Liver (tissue), 9 donors: ENCODE data around the gene GUCY1B1. TPM values are rescaled to one million over a fixed set of nuclear protein-coding genes. Genes with fewer than 3 reads are reported as not detected.

Experiments used
- DNase-seq: peaks from one replicate; pipeline ENCODE4 v3.0.0-alpha.2; 2017; ENCODE audit warnings: low spot score
- H3K27ac ChIP-seq, 2 donors: one replicate each; pipeline ENCODE4 v1.7.0; 2013; ENCODE audit warnings: inconsistent platforms in 2 of 2, low read length in 2 of 2, control low read depth in 1 of 2, low read depth in 1 of 2, mild to moderate bottlenecking in 1 of 2
- H3K27me3 ChIP-seq, 4 donors: one replicate each; pipeline versions ENCODE4 v1.6.1 to v1.7.0; 2013; ENCODE audit warnings: low read length in 3 of 4, inconsistent platforms in 1 of 4, mild to moderate bottlenecking in 1 of 4, moderate library complexity in 1 of 4; ENCODE audit not compliant: control insufficient read depth in 4 of 4, insufficient read depth in 4 of 4
- H3K36me3 ChIP-seq, 4 donors: one replicate each; pipeline versions ENCODE4 v1.6.1 to v1.7.0; 2013; ENCODE audit warnings: low read length in 3 of 4, mild to moderate bottlenecking in 3 of 4, low read depth in 1 of 4, moderate library complexity in 1 of 4; ENCODE audit not compliant: control insufficient read depth in 4 of 4, insufficient read depth in 3 of 4
- H3K4me1 ChIP-seq, 4 donors: one replicate each; pipeline versions ENCODE4 v1.6.1 to v1.7.0; 2013; ENCODE audit warnings: low read length in 3 of 4, mild to moderate bottlenecking in 3 of 4, moderate library complexity in 1 of 4; ENCODE audit not compliant: control insufficient read depth in 4 of 4, insufficient read depth in 4 of 4
- H3K4me3 ChIP-seq, 3 donors: one replicate each; pipeline versions ENCODE4 v1.6.1 to v1.7.0; 2013; ENCODE audit warnings: low read length in 3 of 3, control low read depth in 1 of 3, low read depth in 1 of 3, mild to moderate bottlenecking in 1 of 3
- H3K9ac ChIP-seq, 2 donors: one replicate each; pipeline ENCODE4 v1.7.0; 2013; ENCODE audit warnings: low read length in 2 of 2, mild to moderate bottlenecking in 2 of 2, moderate library complexity in 2 of 2, control low read depth in 1 of 2, low read depth in 1 of 2
- H3K9me3 ChIP-seq, 4 donors: one replicate each; pipeline versions ENCODE4 v1.6.1 to v1.7.0; 2013; ENCODE audit warnings: low read length in 3 of 4; ENCODE audit not compliant: control insufficient read depth in 4 of 4
- EGR1 ChIP-seq, 2 donors: IDR thresholded peaks; 2 replicates each; pipeline ENCODE4 v1.6.1; 2016 to 2018; ENCODE audit warnings: antibody characterized with exemption in 2 of 2, low read depth in 2 of 2
- FOXA1 ChIP-seq: IDR thresholded peaks from 2 replicates; pipeline ENCODE4 v1.6.1; 2016; ENCODE audit warnings: antibody characterized with exemption
- FOXA2 ChIP-seq: IDR thresholded peaks from 2 replicates; pipeline ENCODE4 v1.6.1; 2016; ENCODE audit warnings: antibody characterized with exemption
- GABPA ChIP-seq, 2 donors: IDR thresholded peaks in 1 of 2; conservative IDR thresholded peaks in 1 of 2; 2 replicates each; pipeline ENCODE4 v1.6.1; 2016; ENCODE audit warnings: antibody characterized with exemption in 2 of 2, mild to moderate bottlenecking in 1 of 2, moderate library complexity in 1 of 2
- HNF4A ChIP-seq, 2 donors: conservative IDR thresholded peaks; 2 replicates each; pipeline ENCODE4 v1.6.1; 2016; ENCODE audit warnings: antibody characterized with exemption in 2 of 2, mild to moderate bottlenecking in 2 of 2
- HNF4G ChIP-seq: IDR thresholded peaks from 2 replicates; pipeline ENCODE4 v1.6.1; 2016; ENCODE audit warnings: antibody characterized with exemption
- JUND ChIP-seq, 2 donors: IDR thresholded peaks; 2 replicates each; pipeline ENCODE4 v1.6.1; 2016; ENCODE audit warnings: antibody characterized with exemption in 2 of 2
- NR2F2 ChIP-seq: IDR thresholded peaks from 2 replicates; pipeline ENCODE4 v1.6.1; 2016; ENCODE audit warnings: antibody characterized with exemption
- RAD21 ChIP-seq, 2 donors: IDR thresholded peaks; 2 replicates each; pipeline ENCODE4 v1.6.1; 2016; ENCODE audit warnings: antibody characterized with exemption in 2 of 2, mild to moderate bottlenecking in 2 of 2
- SP1 ChIP-seq: IDR thresholded peaks from 2 replicates; pipeline ENCODE4 v1.6.1; 2018; ENCODE audit warnings: antibody characterized with exemption, mild to moderate bottlenecking
- TAF1 ChIP-seq: conservative IDR thresholded peaks from 2 replicates; pipeline ENCODE4 v1.6.1; 2016; ENCODE audit warnings: antibody characterized with exemption, mild to moderate bottlenecking
- YY1 ChIP-seq: IDR thresholded peaks from 2 replicates; pipeline ENCODE4 v1.6.1; 2016; ENCODE audit warnings: antibody characterized with exemption, mild to moderate bottlenecking
- WGBS: extraction: QIAGEN DNeasy Blood & Tissue Kit; methylation state at CpG from one replicate; pipeline ENCODE4 v1.1.7; 2013; 5-methylcytosine and 5-hydroxymethylcytosine counted together
- polyA plus RNA-seq, 2 donors: library from polyadenylated mRNA; stranded (reverse) in 1 of 2; unstranded in 1 of 2; fragments of 200-250 nt in 1 of 2; fragments of >200 nt in 1 of 2; fragmentation: Nextera tagmentation in 1 of 2; extraction: Ambion mirVana in 1 of 2; gene quantifications; one replicate each; pipeline versions ENCODE4 v1.2.1 to v1.2.3, GENCODE V29; 2013 to 2015
- total RNA-seq, 2 donors: library from RNA; depleted of rRNA; stranded (reverse); fragments of >200 nt; gene quantifications; one replicate each; pipeline ENCODE4 v1.2.3, GENCODE V29; 2014
- TF ChIP-seq, protein P1 (sequence below): fragments of 150-350 bp; IDR thresholded peaks from 2 replicates; pipeline ENCODE4 v1.5.1; 2017; ENCODE audit warnings: improper control_type of control experiment, low read depth, low read length; ENCODE audit not compliant: missing input control
- TF ChIP-seq, protein P2 (sequence below): IDR thresholded peaks from 2 replicates; pipeline ENCODE4 v1.6.1; 2016; ENCODE audit warnings: antibody characterized with exemption
- TF ChIP-seq, protein P3 (sequence below): IDR thresholded peaks from 2 replicates; pipeline ENCODE4 v1.6.1; 2016; ENCODE audit warnings: antibody characterized with exemption, mild to moderate bottlenecking
- TF ChIP-seq, protein P4 (sequence below): IDR thresholded peaks from 2 replicates; pipeline ENCODE4 v1.6.1; 2016; ENCODE audit warnings: antibody characterized with exemption
- donor health status: healthy.
- donor health status: healthy.
- donor health status: healthy.
- donor health status: healthy.
- donor health status: healthy.

GUCY1B1 gene
- total and polyA plus RNA-seq, 4 donors: 2.6 to 6.7 (median 3.8) TPM

DNA sequence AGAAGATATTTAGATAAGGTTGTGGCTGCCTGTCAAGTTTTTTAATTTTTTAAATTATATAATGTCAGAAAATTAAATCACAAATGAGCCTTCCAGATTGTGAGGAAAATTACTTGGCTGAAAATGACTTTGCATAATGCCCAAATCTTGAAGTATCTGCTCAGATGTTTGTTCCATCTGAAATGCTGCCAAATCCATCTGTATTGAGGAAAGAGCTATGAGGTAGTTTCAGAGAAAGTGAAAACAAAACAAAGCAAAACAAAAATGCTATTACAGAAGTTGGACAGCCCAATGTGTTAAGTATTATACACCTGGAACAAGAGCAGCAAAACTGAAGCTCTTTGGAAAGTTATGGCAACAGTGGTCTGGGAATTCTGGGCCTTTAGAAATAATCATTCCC is 23.3 kb upstream of the GUCY1B1 start:
- no peak for DNase-seq

DNA sequence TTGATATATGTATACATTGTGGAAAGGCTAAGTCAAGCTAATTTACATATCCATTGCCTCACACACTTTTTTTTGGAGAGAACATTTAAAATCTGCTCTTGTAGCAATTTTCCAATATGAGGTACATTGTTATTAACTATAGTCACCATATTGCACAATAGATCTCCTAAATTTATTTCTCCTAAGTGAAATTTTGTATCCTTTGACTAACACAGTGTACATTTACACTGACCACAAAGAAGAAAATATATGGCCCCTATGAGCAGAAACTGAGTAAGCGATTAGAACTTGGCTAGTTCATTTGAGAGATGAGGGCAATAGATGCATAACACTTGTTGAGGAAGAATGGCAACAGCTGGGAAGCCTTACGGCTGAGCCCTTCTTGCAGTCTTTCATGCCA is 20.3 kb upstream of the GUCY1B1 start:
- no peaks in the 10 kb centered on the region for H3K36me3 ChIP-seq
- H3K27me3 ChIP-seq: no peaks in the 10 kb centered on the region
- TF ChIP-seq FOXA1 (no peak), EGR1 (IDR thresholded peaks at IDR 0.05; ENCODE audit: low read depth in 2 of 2) (no peak), HNF4A (conservative IDR thresholded peaks at IDR 0.05) (no peak), TAF1 (no peak), GABPA (IDR thresholded peaks at IDR 0.05 in 1 of 2, conservative IDR thresholded peaks at IDR 0.05 in 1 of 2) (no peak), HNF4G (no peak)
- TF ChIP-seq, protein P1, sequence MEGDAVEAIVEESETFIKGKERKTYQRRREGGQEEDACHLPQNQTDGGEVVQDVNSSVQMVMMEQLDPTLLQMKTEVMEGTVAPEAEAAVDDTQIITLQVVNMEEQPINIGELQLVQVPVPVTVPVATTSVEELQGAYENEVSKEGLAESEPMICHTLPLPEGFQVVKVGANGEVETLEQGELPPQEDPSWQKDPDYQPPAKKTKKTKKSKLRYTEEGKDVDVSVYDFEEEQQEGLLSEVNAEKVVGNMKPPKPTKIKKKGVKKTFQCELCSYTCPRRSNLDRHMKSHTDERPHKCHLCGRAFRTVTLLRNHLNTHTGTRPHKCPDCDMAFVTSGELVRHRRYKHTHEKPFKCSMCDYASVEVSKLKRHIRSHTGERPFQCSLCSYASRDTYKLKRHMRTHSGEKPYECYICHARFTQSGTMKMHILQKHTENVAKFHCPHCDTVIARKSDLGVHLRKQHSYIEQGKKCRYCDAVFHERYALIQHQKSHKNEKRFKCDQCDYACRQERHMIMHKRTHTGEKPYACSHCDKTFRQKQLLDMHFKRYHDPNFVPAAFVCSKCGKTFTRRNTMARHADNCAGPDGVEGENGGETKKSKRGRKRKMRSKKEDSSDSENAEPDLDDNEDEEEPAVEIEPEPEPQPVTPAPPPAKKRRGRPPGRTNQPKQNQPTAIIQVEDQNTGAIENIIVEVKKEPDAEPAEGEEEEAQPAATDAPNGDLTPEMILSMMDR: no peak
- TF ChIP-seq, protein P2, sequence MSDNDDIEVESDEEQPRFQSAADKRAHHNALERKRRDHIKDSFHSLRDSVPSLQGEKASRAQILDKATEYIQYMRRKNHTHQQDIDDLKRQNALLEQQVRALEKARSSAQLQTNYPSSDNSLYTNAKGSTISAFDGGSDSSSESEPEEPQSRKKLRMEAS: no peak
- TF ChIP-seq, protein P3, sequence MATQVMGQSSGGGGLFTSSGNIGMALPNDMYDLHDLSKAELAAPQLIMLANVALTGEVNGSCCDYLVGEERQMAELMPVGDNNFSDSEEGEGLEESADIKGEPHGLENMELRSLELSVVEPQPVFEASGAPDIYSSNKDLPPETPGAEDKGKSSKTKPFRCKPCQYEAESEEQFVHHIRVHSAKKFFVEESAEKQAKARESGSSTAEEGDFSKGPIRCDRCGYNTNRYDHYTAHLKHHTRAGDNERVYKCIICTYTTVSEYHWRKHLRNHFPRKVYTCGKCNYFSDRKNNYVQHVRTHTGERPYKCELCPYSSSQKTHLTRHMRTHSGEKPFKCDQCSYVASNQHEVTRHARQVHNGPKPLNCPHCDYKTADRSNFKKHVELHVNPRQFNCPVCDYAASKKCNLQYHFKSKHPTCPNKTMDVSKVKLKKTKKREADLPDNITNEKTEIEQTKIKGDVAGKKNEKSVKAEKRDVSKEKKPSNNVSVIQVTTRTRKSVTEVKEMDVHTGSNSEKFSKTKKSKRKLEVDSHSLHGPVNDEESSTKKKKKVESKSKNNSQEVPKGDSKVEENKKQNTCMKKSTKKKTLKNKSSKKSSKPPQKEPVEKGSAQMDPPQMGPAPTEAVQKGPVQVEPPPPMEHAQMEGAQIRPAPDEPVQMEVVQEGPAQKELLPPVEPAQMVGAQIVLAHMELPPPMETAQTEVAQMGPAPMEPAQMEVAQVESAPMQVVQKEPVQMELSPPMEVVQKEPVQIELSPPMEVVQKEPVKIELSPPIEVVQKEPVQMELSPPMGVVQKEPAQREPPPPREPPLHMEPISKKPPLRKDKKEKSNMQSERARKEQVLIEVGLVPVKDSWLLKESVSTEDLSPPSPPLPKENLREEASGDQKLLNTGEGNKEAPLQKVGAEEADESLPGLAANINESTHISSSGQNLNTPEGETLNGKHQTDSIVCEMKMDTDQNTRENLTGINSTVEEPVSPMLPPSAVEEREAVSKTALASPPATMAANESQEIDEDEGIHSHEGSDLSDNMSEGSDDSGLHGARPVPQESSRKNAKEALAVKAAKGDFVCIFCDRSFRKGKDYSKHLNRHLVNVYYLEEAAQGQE: no peak
- WGBS: 88% methylated on average over 2 of the region's 2 CpGs
- DNase-seq: no peak
- H3K4me1 ChIP-seq: no peaks in the 10 kb centered on the region
- H3K9me3 ChIP-seq: no peaks in the 10 kb centered on the region
- no peak overlapping the region for H3K4me3 ChIP-seq
- no peak overlapping the region for H3K27ac ChIP-seq
- no peak overlapping the region for H3K9ac ChIP-seq

More for the DNA sequence above, 23.3 kb upstream of the GUCY1B1 start:
- Histone ChIP-seq H3K27ac (no peak overlapping the region), H3K4me1 (no peaks in the 10 kb centered on the region), H3K27me3 (no peaks in the 10 kb centered on the region), H3K4me3 (no peak overlapping the region), H3K9ac (no peak overlapping the region), H3K9me3 (no peaks in the 10 kb centered on the region), H3K36me3 (no peaks in the 10 kb centered on the region)
- TF ChIP-seq SP1 (no peak), FOXA2 (no peak), HNF4A (conservative IDR thresholded peaks at IDR 0.05) (no peak), HNF4G (no peak), JUND (IDR thresholded peaks at IDR 0.05) (no peak), FOXA1 (no peak), YY1 (no peak), GABPA (IDR thresholded peaks at IDR 0.05 in 1 of 2, conservative IDR thresholded peaks at IDR 0.05 in 1 of 2) (no peak), NR2F2 (no peak), RAD21 (IDR thresholded peaks at IDR 0.05) (no peak)
- TF ChIP-seq, protein P1: no peak
- TF ChIP-seq, protein P3: no peak
- TF ChIP-seq, protein P4, sequence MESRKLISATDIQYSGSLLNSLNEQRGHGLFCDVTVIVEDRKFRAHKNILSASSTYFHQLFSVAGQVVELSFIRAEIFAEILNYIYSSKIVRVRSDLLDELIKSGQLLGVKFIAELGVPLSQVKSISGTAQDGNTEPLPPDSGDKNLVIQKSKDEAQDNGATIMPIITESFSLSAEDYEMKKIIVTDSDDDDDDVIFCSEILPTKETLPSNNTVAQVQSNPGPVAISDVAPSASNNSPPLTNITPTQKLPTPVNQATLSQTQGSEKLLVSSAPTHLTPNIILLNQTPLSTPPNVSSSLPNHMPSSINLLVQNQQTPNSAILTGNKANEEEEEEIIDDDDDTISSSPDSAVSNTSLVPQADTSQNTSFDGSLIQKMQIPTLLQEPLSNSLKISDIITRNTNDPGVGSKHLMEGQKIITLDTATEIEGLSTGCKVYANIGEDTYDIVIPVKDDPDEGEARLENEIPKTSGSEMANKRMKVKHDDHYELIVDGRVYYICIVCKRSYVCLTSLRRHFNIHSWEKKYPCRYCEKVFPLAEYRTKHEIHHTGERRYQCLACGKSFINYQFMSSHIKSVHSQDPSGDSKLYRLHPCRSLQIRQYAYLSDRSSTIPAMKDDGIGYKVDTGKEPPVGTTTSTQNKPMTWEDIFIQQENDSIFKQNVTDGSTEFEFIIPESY: no peak
